Activated CD4-positive, alpha-beta T cell treated with anti-CD3 and anti-CD28 coated beads, Interleukin-2, amount 10 ng/mL, durations not matched to agents 7 days and 5 days (primary cell): ENCODE results near the gene IL1RAPL1. TPM values are rescaled to one million over a fixed set of nuclear protein-coding genes. Genes with fewer than 3 reads are reported as not detected.

ENCODE experiments used
- CTCF ChIA-PET: fragments of 350-600 bp; sonication (Branson Sonifier 250); formaldehyde crosslinking; loops from one replicate; lab custom pipeline; 2021; ENCODE audit warnings: antibody characterized with exemption; lab: Charles Lee
- POLR2A ChIA-PET: fragments of 350-600 bp; sonication (Branson Sonifier 250); formaldehyde crosslinking; loops from one replicate; lab custom pipeline; 2021; ENCODE audit warnings: antibody characterized with exemption; lab: Charles Lee
- DNase-seq: peaks from one replicate; pipeline ENCODE4 v3.0.0-alpha.2; 2020
- H3K27ac Mint-ChIP-seq: one replicate; pipeline ENCODE4 v1.8.0; 2021; ENCODE audit warnings: mild to moderate bottlenecking, moderate library complexity, mixed read lengths
- H3K27me3 Mint-ChIP-seq: one replicate; pipeline ENCODE4 v1.8.0; 2021; ENCODE audit warnings: mixed read lengths
- H3K36me3 Mint-ChIP-seq: one replicate; pipeline ENCODE4 v1.8.0; 2021; ENCODE audit warnings: low read depth, mixed read lengths
- H3K4me1 Mint-ChIP-seq: one replicate; pipeline ENCODE4 v1.8.0; 2021; ENCODE audit warnings: mixed read lengths
- H3K4me3 Mint-ChIP-seq: one replicate; pipeline ENCODE4 v1.8.0; 2021; ENCODE audit warnings: mild to moderate bottlenecking, moderate library complexity, mixed read lengths
- H3K9me3 Mint-ChIP-seq: one replicate; pipeline ENCODE4 v1.8.0; 2021; ENCODE audit warnings: mixed read lengths
- total RNA-seq, 2 experiments: library from RNA; stranded (reverse); gene quantifications; one replicate each; pipeline ENCODE4 v1.2.3, GENCODE V29; 2021

Gene IL1RAPL1
- total RNA-seq, 2 experiments from 2014 or later = not detected

- Mint-ChIP-seq H3K27me3 (no peaks in the 10 kb centered on the region), H3K4me3 (no peak overlapping the region), H3K9me3 (no peaks in the 10 kb centered on the region), H3K27ac (no peak overlapping the region), H3K36me3 (no peaks in the 10 kb centered on the region), H3K4me1 (no peaks in the 10 kb centered on the region)
- no peak for DNase-seq
- POLR2A ChIA-PET = no interaction called here
- CTCF ChIA-PET = no interaction called here
Observed at GRCh38 chrX:29407357-29407756, 820.1 kb downstream of the IL1RAPL1 start.

DNA sequence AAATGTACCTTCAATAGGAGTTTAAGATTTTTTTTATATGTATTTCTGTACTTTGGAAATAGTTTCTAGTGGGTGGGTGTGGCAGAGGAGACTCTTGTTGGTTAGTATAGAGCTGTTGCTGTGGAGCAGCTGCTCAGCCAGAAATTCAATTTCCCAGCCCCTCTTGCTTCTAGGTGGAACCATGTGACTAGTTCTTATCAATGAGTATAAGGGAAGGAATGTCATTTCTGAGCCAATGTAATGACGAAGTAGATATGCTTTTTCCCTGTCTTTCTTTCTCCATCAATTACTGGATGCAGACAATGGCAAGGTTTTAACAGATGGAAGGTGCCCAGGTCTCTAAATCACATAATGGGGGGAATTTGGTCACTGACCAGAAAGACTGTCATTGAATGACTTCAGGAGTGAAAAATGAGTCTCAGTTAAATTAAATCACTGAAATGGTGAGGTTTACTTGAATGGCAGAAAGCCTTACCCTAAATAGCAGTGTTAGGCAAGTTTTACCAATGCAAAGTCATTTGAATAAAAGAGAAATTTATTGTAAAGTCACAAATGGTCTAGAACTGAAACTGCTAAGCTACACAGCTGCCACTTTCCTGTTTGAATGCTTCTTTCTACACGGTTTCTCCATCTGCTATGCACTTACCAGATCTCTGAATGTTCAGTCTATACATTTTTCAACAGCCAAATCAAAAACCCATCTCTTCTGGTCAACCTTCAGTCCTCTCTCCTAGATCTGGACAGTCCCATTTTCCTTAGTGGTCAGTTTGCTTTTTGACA lies 832.7 kb downstream of the IL1RAPL1 start:
- POLR2A ChIA-PET = no interaction called here
- Mint-ChIP-seq H3K36me3 (no peaks in the 10 kb centered on the region), H3K27ac (no peak overlapping the region), H3K27me3 (no peaks in the 10 kb centered on the region), H3K4me3 (no peak overlapping the region), H3K4me1 (no peaks in the 10 kb centered on the region), H3K9me3 (no peaks in the 10 kb centered on the region)
- CTCF ChIA-PET = no interaction called here
- no peak for DNase-seq

GRCh38 chrX:29422034-29422433 lies 834.8 kb downstream of the IL1RAPL1 start:
- H3K27ac Mint-ChIP-seq = no peak overlapping the region
- CTCF ChIA-PET = interaction anchor here (0.6 kb wide), 1 partner anchor 1282 kb away, joined by 4 read pairs; no protein-coding TSS in a partner anchor
- H3K4me1 Mint-ChIP-seq = no peaks in the 10 kb centered on the region
- POLR2A ChIA-PET = no interaction called here
- H3K9me3 Mint-ChIP-seq = no peaks in the 10 kb centered on the region
- no peak overlapping the region for H3K4me3 Mint-ChIP-seq
- H3K27me3 Mint-ChIP-seq = no peaks in the 10 kb centered on the region
- no peaks in the 10 kb centered on the region for H3K36me3 Mint-ChIP-seq
- no peak for DNase-seq

GRCh38 chrX:29431895-29432294 lies 844.6 kb downstream of the IL1RAPL1 start:
- Mint-ChIP-seq H3K4me1 (no peaks in the 10 kb centered on the region), H3K36me3 (no peaks in the 10 kb centered on the region), H3K9me3 (peaks cover 2% of the 10 kb centered on the region), H3K27me3 (no peaks in the 10 kb centered on the region), H3K4me3 (no peak overlapping the region), H3K27ac (no peak overlapping the region)
- ChIA-PET POLR2A (no interaction called here), CTCF (interaction anchor here (0.6 kb wide), 1 partner anchor 52 kb away, joined by 3 read pairs; no protein-coding TSS in a partner anchor)
- no peak for DNase-seq

- no peak overlapping the region for H3K27ac Mint-ChIP-seq
- no peak for DNase-seq
- H3K4me3 Mint-ChIP-seq = no peak overlapping the region
- H3K4me1 Mint-ChIP-seq = no peaks in the 10 kb centered on the region
- H3K9me3 Mint-ChIP-seq = peaks cover 2% of the 10 kb centered on the region
- ChIA-PET CTCF (interaction anchor here (0.6 kb wide), 1 partner anchor 53 kb away, joined by 3 read pairs; no protein-coding TSS in a partner anchor), POLR2A (no interaction called here)
- no peaks in the 10 kb centered on the region for H3K36me3 Mint-ChIP-seq
- H3K27me3 Mint-ChIP-seq = no peaks in the 10 kb centered on the region
Observed at GRCh38 chrX:29432534-29432933, 845.3 kb downstream of the IL1RAPL1 start.

DNA sequence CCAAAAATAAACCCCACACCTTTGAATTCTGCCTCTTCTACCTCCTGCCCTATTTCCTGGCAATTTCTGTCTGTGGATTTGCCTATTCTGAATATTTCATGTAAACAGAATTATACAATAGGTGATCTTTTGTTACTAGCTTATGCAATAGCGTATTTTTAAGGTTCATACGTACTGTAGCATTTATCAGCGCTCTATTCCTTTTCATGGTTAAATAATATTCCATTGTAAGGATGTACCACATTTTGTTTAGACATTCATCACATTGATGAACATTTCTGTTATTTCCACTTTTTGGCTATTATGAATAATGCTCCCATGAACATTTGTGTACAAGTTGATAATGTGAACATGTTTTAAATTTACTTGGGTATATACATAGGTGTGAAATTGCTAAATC lies 847.7 kb downstream of the IL1RAPL1 start:
- no peaks in the 10 kb centered on the region for H3K27me3 Mint-ChIP-seq
- ChIA-PET CTCF (no interaction called here), POLR2A (no interaction called here)
- H3K4me1 Mint-ChIP-seq = no peaks in the 10 kb centered on the region
- H3K9me3 Mint-ChIP-seq = no peaks in the 10 kb centered on the region
- DNase-seq = no peak
- H3K36me3 Mint-ChIP-seq = no peaks in the 10 kb centered on the region
- no peak overlapping the region for H3K4me3 Mint-ChIP-seq
- no peak overlapping the region for H3K27ac Mint-ChIP-seq

DNA sequence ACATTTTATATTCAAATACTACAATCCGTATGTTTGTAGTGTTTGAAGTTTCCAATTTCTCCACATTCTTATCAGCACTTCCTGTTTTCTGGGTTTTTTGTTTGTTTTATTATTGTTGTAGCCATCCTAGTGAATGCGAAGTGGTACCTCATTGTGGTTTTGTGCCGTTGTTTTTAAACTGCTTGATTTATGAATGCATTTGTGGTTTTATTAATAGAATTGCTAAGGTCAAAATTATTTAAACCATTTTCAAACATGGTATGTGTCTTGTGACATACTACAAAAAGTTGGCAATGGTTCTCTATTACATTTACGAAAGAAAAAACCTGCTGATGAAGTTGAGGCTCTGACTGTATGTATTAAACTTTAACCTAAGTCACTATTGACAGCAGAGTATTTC lies 848.1 kb downstream of the IL1RAPL1 start:
- Mint-ChIP-seq H3K4me3 (no peak overlapping the region), H3K4me1 (no peaks in the 10 kb centered on the region), H3K36me3 (no peaks in the 10 kb centered on the region), H3K27me3 (no peaks in the 10 kb centered on the region), H3K27ac (no peak overlapping the region), H3K9me3 (no peaks in the 10 kb centered on the region)
- POLR2A ChIA-PET = no interaction called here
- CTCF ChIA-PET = no interaction called here
- no peak for DNase-seq

GRCh38 chrX:29447867-29448266 lies 860.6 kb downstream of the IL1RAPL1 start:
- H3K4me3 Mint-ChIP-seq = no peak overlapping the region
- ChIA-PET CTCF (no interaction called here), POLR2A (no interaction called here)
- H3K9me3 Mint-ChIP-seq = no peaks in the 10 kb centered on the region
- H3K4me1 Mint-ChIP-seq = no peaks in the 10 kb centered on the region
- no peaks in the 10 kb centered on the region for H3K27me3 Mint-ChIP-seq
- H3K27ac Mint-ChIP-seq = no peak overlapping the region
- DNase-seq = no peak
- no peaks in the 10 kb centered on the region for H3K36me3 Mint-ChIP-seq

DNA sequence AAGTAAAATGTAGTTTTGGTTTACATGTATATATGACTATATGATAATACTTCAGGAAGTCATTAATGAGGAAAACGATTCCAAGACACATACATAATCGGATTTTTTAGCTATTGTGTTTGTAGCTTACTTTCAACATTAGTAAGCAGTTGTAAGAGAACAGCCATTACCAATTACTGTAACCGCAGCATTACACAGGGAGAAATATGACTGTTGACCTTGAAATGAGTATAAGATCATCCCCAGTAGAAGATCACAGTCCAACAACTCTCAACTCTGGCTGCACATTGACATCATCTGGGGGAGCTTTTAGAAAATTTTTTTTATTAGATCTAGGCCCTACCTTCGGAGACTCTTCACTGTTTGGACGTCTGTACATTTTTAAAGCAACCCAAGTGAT lies 866.1 kb downstream of the IL1RAPL1 start:
- ChIA-PET POLR2A (no interaction called here), CTCF (no interaction called here)
- no peaks in the 10 kb centered on the region for H3K4me1 Mint-ChIP-seq
- H3K36me3 Mint-ChIP-seq = no peaks in the 10 kb centered on the region
- DNase-seq = no peak
- no peaks in the 10 kb centered on the region for H3K9me3 Mint-ChIP-seq
- H3K27me3 Mint-ChIP-seq = no peaks in the 10 kb centered on the region
- no peak overlapping the region for H3K27ac Mint-ChIP-seq
- no peak overlapping the region for H3K4me3 Mint-ChIP-seq

DNA sequence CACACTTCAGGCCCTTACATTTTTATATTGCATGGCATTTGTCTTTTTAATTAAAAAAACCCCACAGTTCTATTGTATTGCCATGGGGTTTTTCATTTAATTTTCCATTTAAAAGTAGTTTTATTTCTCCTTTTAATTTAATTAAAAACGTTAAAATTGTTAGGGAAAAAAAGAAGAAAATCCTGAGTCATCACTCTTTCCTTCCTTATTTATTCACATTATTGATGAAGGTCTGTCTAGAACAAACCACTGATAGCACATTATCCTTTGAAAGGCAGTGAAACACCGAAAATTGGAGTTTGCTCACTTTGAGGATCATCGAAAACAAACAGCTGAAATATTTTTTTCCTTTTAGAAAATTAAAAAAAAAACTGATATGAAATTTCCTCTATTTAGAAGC lies 868.5 kb downstream of the IL1RAPL1 start:
- no peak overlapping the region for H3K27ac Mint-ChIP-seq
- CTCF ChIA-PET = no interaction called here
- H3K9me3 Mint-ChIP-seq = peaks cover 3% of the 10 kb centered on the region
- DNase-seq = no peak
- no peak overlapping the region for H3K4me3 Mint-ChIP-seq
- no peaks in the 10 kb centered on the region for H3K36me3 Mint-ChIP-seq
- POLR2A ChIA-PET = no interaction called here
- H3K27me3 Mint-ChIP-seq = no peaks in the 10 kb centered on the region
- no peaks in the 10 kb centered on the region for H3K4me1 Mint-ChIP-seq

- ChIA-PET POLR2A (no interaction called here), CTCF (no interaction called here)
- no peak overlapping the region for H3K4me3 Mint-ChIP-seq
- no peak overlapping the region for H3K27ac Mint-ChIP-seq
- H3K27me3 Mint-ChIP-seq = no peaks in the 10 kb centered on the region
- peaks cover 3% of the 10 kb centered on the region for H3K9me3 Mint-ChIP-seq
- DNase-seq = no peak
- H3K36me3 Mint-ChIP-seq = no peaks in the 10 kb centered on the region
- H3K4me1 Mint-ChIP-seq = no peaks in the 10 kb centered on the region
Observed at GRCh38 chrX:29461039-29461438, 873.8 kb downstream of the IL1RAPL1 start.

GRCh38 chrX:29466456-29466855 lies 879.2 kb downstream of the IL1RAPL1 start:
- no peak for DNase-seq
- H3K36me3 Mint-ChIP-seq = no peaks in the 10 kb centered on the region
- H3K27ac Mint-ChIP-seq = no peak overlapping the region
- ChIA-PET CTCF (no interaction called here), POLR2A (no interaction called here)
- no peaks in the 10 kb centered on the region for H3K9me3 Mint-ChIP-seq
- H3K27me3 Mint-ChIP-seq = no peaks in the 10 kb centered on the region
- no peak overlapping the region for H3K4me3 Mint-ChIP-seq
- no peaks in the 10 kb centered on the region for H3K4me1 Mint-ChIP-seq

GRCh38 chrX:29468911-29469494 lies 881.8 kb downstream of the IL1RAPL1 start:
- Mint-ChIP-seq H3K4me3 (no peak overlapping the region), H3K36me3 (no peaks in the 10 kb centered on the region), H3K27me3 (no peaks in the 10 kb centered on the region), H3K4me1 (no peaks in the 10 kb centered on the region), H3K9me3 (no peaks in the 10 kb centered on the region), H3K27ac (no peak overlapping the region)
- DNase-seq = no peak
- POLR2A ChIA-PET = no interaction called here
- CTCF ChIA-PET = no interaction called here
